Endodermal cell (in vitro differentiated cells): ENCODE measurements around the gene CDIPT. TPM values are rescaled to one million over a fixed set of nuclear protein-coding genes. Genes with fewer than 3 reads are reported as not detected.

Source experiments
- DNase-seq: peaks from one replicate; pipeline ENCODE4 v3.0.0-alpha.2; 2017
- H3K27ac ChIP-seq: 2 replicates; pipeline ENCODE4 v1.5.1; 2013; ENCODE audit warnings: mild to moderate bottlenecking, low read depth, low read length, moderate library complexity
- H3K27me3 ChIP-seq: 2 replicates; pipeline ENCODE4 v1.6.1; 2013; ENCODE audit warnings: mild to moderate bottlenecking, low read length, moderate library complexity; ENCODE audit not compliant: insufficient read depth, control insufficient read depth, poor library complexity, severe bottlenecking
- H3K36me3 ChIP-seq: 2 replicates; pipeline ENCODE4 v1.7.0; 2013; ENCODE audit warnings: mild to moderate bottlenecking, low read length, moderate library complexity; ENCODE audit not compliant: control insufficient read depth, insufficient read depth
- H3K4me1 ChIP-seq: one replicate; pipeline ENCODE4 v1.7.0; 2013; ENCODE audit warnings: low read length; ENCODE audit not compliant: control insufficient read depth, insufficient read depth
- H3K4me3 ChIP-seq: 2 replicates; pipeline ENCODE4 v1.5.1; 2013; ENCODE audit warnings: mild to moderate bottlenecking, low read length, moderate library complexity
- H3K9ac ChIP-seq: 2 replicates; pipeline ENCODE4 v1.6.1; 2013; ENCODE audit warnings: mild to moderate bottlenecking, low read length, moderate library complexity; ENCODE audit not compliant: poor library complexity, severe bottlenecking; ENCODE audit errors: extremely low read depth
- H3K9me3 ChIP-seq: 2 replicates; pipeline ENCODE4 v1.6.1; 2013; ENCODE audit warnings: mild to moderate bottlenecking, low read length, moderate library complexity; ENCODE audit not compliant: control insufficient read depth
- H3K27ac Mint-ChIP-seq: 2 replicates; pipeline ENCODE4 v1.8.0; 2020; ENCODE audit warnings: mixed read lengths
- H3K27me3 Mint-ChIP-seq: 2 replicates; pipeline ENCODE4 v1.8.0; 2021; ENCODE audit warnings: mild to moderate bottlenecking, mixed read lengths; ENCODE audit not compliant: insufficient read depth
- H3K36me3 Mint-ChIP-seq: 2 replicates; pipeline ENCODE4 v1.8.0; 2020; ENCODE audit warnings: low read depth, mixed read lengths
- H3K4me1 Mint-ChIP-seq: 2 replicates; pipeline ENCODE4 v1.8.0; 2020; ENCODE audit warnings: mixed read lengths
- H3K4me3 Mint-ChIP-seq: 2 replicates; pipeline ENCODE4 v1.8.0; 2020; ENCODE audit warnings: mild to moderate bottlenecking, moderate library complexity, mixed read lengths
- H3K9me3 Mint-ChIP-seq: 2 replicates; pipeline ENCODE4 v1.8.0; 2020; ENCODE audit warnings: mild to moderate bottlenecking, mixed read lengths
- WGBS, 2 experiments: methylation state at CpG; one replicate each; pipeline versions ENCODE4 v1.1.5 to v1.1.7; 2013; ENCODE audit warnings: missing lambda C conversion rate in 2 of 2, mixed read lengths in 1 of 2; ENCODE audit not compliant: insufficient coverage in 1 of 2, insufficient read length in 1 of 2; 5-methylcytosine and 5-hydroxymethylcytosine counted together
- total RNA-seq, 2 donors: library from RNA; stranded (reverse); fragmentation: NEBNext Ultra II Directional in 1 of 2; extraction: Animal tissue kit (Norgen Biotek cat#: 25700) in 1 of 2; gene quantifications; 2 replicates in 1 of 2; 3 replicates in 1 of 2; pipeline ENCODE4 v1.2.1, GENCODE V29; 2021
- TF ChIP-seq, protein P1 (sequence below): fragments of 200-600 bp; sonication (generic); conservative IDR thresholded peaks from 2 replicates; pipeline ENCODE4 v1.5.0; 2021; ENCODE audit warnings: antibody characterized with exemption, mild to moderate bottlenecking

CDIPT gene
- total RNA-seq, 2 donors from 2014 or later = 63.4 to 68.4 TPM

DNA sequence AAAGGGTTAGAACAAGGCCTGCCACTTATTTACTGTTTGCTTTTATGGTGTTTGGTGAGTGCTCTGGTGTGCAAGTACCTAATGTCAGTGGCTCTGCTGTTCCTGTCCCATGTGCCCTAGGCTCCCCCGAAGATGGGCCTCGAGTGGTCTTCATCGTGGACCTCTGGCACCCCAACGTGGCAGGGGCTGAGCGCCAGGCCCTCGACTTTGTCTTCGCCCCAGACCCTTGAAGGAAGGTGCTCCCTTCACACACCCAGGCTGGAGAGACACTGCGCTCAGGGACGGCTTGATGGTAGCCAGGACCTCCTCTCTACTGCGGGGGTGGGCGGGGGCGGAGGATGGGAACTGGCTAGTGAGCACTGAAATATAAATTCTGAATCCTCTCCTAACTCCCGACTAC is 42.6 kb upstream of the CDIPT start:
- WGBS, 2 experiments = 95% methylated on average over 8 to 13 of the region's 13 CpGs
- H3K27me3 Mint-ChIP-seq = no peaks in the 10 kb centered on the region
- no peak overlapping the region for H3K27ac Mint-ChIP-seq
- TF ChIP-seq, protein P1, sequence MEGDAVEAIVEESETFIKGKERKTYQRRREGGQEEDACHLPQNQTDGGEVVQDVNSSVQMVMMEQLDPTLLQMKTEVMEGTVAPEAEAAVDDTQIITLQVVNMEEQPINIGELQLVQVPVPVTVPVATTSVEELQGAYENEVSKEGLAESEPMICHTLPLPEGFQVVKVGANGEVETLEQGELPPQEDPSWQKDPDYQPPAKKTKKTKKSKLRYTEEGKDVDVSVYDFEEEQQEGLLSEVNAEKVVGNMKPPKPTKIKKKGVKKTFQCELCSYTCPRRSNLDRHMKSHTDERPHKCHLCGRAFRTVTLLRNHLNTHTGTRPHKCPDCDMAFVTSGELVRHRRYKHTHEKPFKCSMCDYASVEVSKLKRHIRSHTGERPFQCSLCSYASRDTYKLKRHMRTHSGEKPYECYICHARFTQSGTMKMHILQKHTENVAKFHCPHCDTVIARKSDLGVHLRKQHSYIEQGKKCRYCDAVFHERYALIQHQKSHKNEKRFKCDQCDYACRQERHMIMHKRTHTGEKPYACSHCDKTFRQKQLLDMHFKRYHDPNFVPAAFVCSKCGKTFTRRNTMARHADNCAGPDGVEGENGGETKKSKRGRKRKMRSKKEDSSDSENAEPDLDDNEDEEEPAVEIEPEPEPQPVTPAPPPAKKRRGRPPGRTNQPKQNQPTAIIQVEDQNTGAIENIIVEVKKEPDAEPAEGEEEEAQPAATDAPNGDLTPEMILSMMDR = no peak
- H3K9me3 ChIP-seq = no peaks in the 10 kb centered on the region
- H3K9me3 Mint-ChIP-seq = no peaks in the 10 kb centered on the region
- no peaks in the 10 kb centered on the region for H3K4me1 ChIP-seq
- no peak overlapping the region for H3K9ac ChIP-seq
- no peak overlapping the region for H3K27ac ChIP-seq
- peaks cover 6% of the 10 kb centered on the region for H3K4me1 Mint-ChIP-seq
- no peak overlapping the region for H3K4me3 Mint-ChIP-seq
- no peak overlapping the region for H3K4me3 ChIP-seq
- DNase-seq = no peak
- peaks cover 4% of the 10 kb centered on the region for H3K36me3 ChIP-seq
- H3K36me3 Mint-ChIP-seq = peaks cover 14% of the 10 kb centered on the region
- no peaks in the 10 kb centered on the region for H3K27me3 ChIP-seq

DNA sequence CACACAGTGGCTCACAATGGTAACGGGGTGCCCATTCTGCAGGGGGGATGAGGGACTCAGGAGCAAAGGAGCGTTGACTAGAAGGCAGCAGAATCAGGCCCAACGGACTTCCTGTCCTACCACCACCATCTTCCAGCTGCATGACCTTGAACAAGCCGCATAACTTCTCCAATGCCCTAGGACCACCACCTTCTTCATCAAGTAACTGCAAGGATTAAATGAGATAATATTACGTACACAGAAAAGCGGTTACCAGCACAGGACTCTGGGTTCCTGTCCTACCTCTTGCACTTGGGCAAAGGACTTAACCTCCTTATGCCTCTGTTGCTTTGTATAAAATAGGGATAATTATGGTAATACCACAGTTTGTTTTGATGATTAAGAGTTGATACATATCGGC is 41.9 kb upstream of the CDIPT start:
- H3K27ac Mint-ChIP-seq = no peak overlapping the region
- no peak for DNase-seq
- no peak overlapping the region for H3K4me3 Mint-ChIP-seq

DNA sequence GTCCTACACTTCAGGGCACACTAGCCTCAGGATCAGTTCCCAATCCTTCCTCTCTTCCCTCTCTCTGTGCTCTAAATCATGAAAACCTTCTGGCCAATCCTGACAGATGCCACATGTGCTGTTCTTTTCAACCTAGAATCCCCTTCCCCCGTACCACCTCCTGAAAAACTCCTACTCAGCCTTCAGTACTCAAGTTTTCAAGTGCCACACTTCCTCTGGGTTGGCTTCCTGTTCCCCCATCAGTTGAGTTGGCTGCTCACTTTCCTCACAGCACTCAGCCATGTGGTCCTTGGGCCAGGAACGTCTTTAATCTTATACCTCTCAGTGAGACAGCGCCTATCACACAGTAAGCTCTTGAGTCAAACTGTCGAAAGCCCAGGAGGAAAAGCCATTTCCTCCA is 40.6 kb upstream of the CDIPT start:
- H3K4me1 ChIP-seq = no peaks in the 10 kb centered on the region
- H3K4me3 ChIP-seq = no peak overlapping the region
- no peak overlapping the region for H3K27ac Mint-ChIP-seq
- no peak overlapping the region for H3K9ac ChIP-seq
- H3K9me3 Mint-ChIP-seq = no peaks in the 10 kb centered on the region
- peaks cover 14% of the 10 kb centered on the region for H3K36me3 Mint-ChIP-seq
- no peaks in the 10 kb centered on the region for H3K27me3 ChIP-seq
- H3K4me1 Mint-ChIP-seq = peaks cover 13% of the 10 kb centered on the region
- TF ChIP-seq, protein P1 = no peak
- H3K4me3 Mint-ChIP-seq = no peak overlapping the region
- DNase-seq = no peak
- no peaks in the 10 kb centered on the region for H3K27me3 Mint-ChIP-seq
- no peak overlapping the region for H3K27ac ChIP-seq
- 82 to 89% methylated on average over 4 of the region's 4 CpGs for WGBS, 2 experiments
- peaks cover 4% of the 10 kb centered on the region for H3K36me3 ChIP-seq
- H3K9me3 ChIP-seq = no peaks in the 10 kb centered on the region

More for the DNA sequence above, 41.9 kb upstream of the CDIPT start:
- Histone ChIP-seq H3K9ac (no peak overlapping the region), H3K36me3 (peaks cover 4% of the 10 kb centered on the region), H3K27ac (no peak overlapping the region), H3K27me3 (no peaks in the 10 kb centered on the region), H3K4me1 (no peaks in the 10 kb centered on the region), H3K9me3 (no peaks in the 10 kb centered on the region), H3K4me3 (no peak overlapping the region)
- Mint-ChIP-seq H3K9me3 (no peaks in the 10 kb centered on the region), H3K27me3 (no peaks in the 10 kb centered on the region), H3K4me1 (peaks cover 9% of the 10 kb centered on the region), H3K36me3 (peaks cover 14% of the 10 kb centered on the region)
- TF ChIP-seq, protein P1 = no peak
- 90 to 96% methylated on average over 6 to 7 of the region's 7 CpGs for WGBS, 2 experiments
